ENCODE data around the gene GATD1. TPM values are rescaled to one million over a fixed set of nuclear protein-coding genes. Genes with fewer than 3 reads are reported as not detected.
A peak's percentile ranks its signal among the peaks of the same experiment; 100 is the strongest.

GATD1 gene
- total and polyA plus RNA-seq, 9 of the 15 experiments (the other 6 are each of a cell fraction or from before 2014, with no cell fraction given) = 2.8 to 144 (median 36.9) TPM

DNA sequence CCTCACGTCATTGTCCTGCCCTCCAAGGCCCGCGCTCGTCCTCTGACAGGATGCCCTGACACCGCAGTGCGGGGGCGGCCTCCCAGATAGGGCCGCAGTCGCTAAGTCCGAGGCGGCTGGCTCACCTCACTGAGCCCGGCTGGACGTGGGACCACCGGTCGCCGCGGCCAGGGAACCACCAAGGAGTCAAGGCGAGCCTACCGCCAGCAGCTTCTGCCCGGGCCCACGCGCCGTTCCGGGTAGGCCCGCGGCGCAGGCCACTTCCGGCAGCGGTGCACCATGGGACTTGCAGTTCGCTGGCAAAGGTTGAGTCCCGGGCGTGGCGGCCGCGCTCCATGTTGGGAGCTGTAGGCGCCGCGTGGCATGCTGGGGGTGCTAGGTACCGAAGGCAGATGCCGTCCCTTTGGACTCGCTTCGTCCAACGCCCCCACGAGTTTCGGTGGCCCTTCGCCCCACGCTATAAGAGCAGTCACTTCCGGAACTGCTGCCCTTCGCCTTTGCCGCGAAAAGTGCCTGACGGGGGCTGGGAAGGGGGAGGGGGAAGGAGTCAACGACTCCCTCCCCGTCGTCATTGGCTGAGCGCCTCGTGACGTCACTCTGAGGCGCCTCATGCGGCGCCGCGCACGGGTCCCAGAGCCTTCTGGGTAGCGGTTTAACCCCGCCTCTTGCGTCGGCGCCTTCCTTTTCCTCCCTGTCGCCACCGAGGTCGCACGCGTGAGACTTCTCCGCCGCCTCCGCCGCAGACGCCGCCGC, 32.2 kb upstream of the GATD1 start, which contains the start of gene RPLP2 (continued):
- TF ChIP-seq ZMIZ1 (IDR thresholded peaks at IDR 0.05; ENCODE audit: low read depth in 2 of 2, low read length in 2 of 2) = no peak; a peak in 1 of 4 replicates
- no peak for TF ChIP-seq RFX7 (CRISPR knock-in tag; IDR thresholded peaks at IDR 0.05)
- no peak for TF ChIP-seq ZFP36 (IDR thresholded peaks at IDR 0.05; ENCODE audit: low read depth, low read length, partially characterized antibody)
- TF ChIP-seq ZFX (CRISPR knock-in tag; IDR thresholded peaks at IDR 0.05) = peak; percentile 100

All from K562 (cell line).